ENCODE data around the gene SPTLC1. TPM values are rescaled to one million over a fixed set of nuclear protein-coding genes. Genes with fewer than 3 reads are reported as not detected.
A peak's percentile ranks its signal among the peaks of the same experiment; 100 is the strongest.

SPTLC1 gene
- 10 to 100 TPM; 18.0 to 41.0 (median 22.1) TPM for total RNA-seq
- 10 to 100 TPM; 10.6 to 34.8 TPM for polyA plus RNA-seq
- long read RNA-seq, donor 1, transcript SPTLC1-201 (15 exons, 1,894 nt), result major isoform, 19 of 25 reads
- long read RNA-seq, donor 1, partial matches to known transcripts, result 1 of 25 reads
- long read RNA-seq, donor 1, other reads (novel, unspliced or antisense), result 3 of 25 reads
- long read RNA-seq, donor 2, transcript SPTLC1-201 (15 exons, 1,894 nt), result major isoform, 88 of 96 reads
- long read RNA-seq, donor 2, partial matches to known transcripts, result 1 of 96 reads
- long read RNA-seq, donor 2, other reads (novel, unspliced or antisense), result 6 of 96 reads
- long read RNA-seq, donor 3, transcript SPTLC1-201 (15 exons, 1,894 nt), result major isoform, 32 of 37 reads
- long read RNA-seq, donor 3, partial matches to known transcripts, result 2 of 37 reads
- long read RNA-seq, donor 3, other reads (novel, unspliced or antisense), result 3 of 37 reads

GRCh38 chr9:92115071-92115858 lies at the start of gene SPTLC1:
SPTLC1 (minus strand) TSS chr9:92115413; CDS start chr9:92115370, 43 bp downstream.
- ATAC-seq, result peak; percentile 100
- Histone ChIP-seq H3K27ac (peak within 1 kb of the TSS in 11 of 12 donors; percentile 59 to 91 (median 86)), H3K4me3 (peak within 1 kb of the TSS; percentile 57 to 84 (median 74)), H3K9me3 (no peaks in the 10 kb centered on the region), H3K4me1 (peaks cover 0 to 27% (median 15%) of the 10 kb centered on the region in 12 donors), H3K36me3 (peaks cover 0 to 27% (median 9%) of the 10 kb centered on the region in 9 donors), H3K27me3 (no peaks in the 10 kb centered on the region)
- intact Hi-C loops (cut with DNase I), result no loop called here
- WGBS, 4 donors, result 0 to 1% (median 0%) methylated on average over 50 to 60 of the region's 60 CpGs
- peak; percentile 93 to 97 (median 95) for DNase-seq
- TF ChIP-seq, protein P1, sequence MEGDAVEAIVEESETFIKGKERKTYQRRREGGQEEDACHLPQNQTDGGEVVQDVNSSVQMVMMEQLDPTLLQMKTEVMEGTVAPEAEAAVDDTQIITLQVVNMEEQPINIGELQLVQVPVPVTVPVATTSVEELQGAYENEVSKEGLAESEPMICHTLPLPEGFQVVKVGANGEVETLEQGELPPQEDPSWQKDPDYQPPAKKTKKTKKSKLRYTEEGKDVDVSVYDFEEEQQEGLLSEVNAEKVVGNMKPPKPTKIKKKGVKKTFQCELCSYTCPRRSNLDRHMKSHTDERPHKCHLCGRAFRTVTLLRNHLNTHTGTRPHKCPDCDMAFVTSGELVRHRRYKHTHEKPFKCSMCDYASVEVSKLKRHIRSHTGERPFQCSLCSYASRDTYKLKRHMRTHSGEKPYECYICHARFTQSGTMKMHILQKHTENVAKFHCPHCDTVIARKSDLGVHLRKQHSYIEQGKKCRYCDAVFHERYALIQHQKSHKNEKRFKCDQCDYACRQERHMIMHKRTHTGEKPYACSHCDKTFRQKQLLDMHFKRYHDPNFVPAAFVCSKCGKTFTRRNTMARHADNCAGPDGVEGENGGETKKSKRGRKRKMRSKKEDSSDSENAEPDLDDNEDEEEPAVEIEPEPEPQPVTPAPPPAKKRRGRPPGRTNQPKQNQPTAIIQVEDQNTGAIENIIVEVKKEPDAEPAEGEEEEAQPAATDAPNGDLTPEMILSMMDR (IDR thresholded peaks at IDR 0.05), result no peak
- peak; percentile 43 to 87 for TF ChIP-seq POLR2A (IDR thresholded peaks at IDR 0.05)

- Histone ChIP-seq H3K4me3 (no peak overlapping the region), H3K4me1 (no peaks in the 10 kb centered on the region), H3K27ac (no peak overlapping the region), H3K36me3 (no peaks in the 10 kb centered on the region), H3K27me3 (peaks cover 0 to 3% (median 0%) of the 10 kb centered on the region in 9 donors), H3K9me3 (peaks cover 0 to 18% (median 0%) of the 10 kb centered on the region in 12 donors)
- intact Hi-C loops (cut with DNase I), result no loop called here
- ATAC-seq (no peak), DNase-seq (no peak)
- 88 to 96% (median 95%) methylated on average over 1 of the region's 1 CpG for WGBS, 4 donors
- TF ChIP-seq POLR2A (IDR thresholded peaks at IDR 0.05), result no peak
- TF ChIP-seq, protein P1 (IDR thresholded peaks at IDR 0.05), result no peak
Observed at GRCh38 chr9:92164975-92165374, 49.8 kb upstream of the SPTLC1 start.

DNA sequence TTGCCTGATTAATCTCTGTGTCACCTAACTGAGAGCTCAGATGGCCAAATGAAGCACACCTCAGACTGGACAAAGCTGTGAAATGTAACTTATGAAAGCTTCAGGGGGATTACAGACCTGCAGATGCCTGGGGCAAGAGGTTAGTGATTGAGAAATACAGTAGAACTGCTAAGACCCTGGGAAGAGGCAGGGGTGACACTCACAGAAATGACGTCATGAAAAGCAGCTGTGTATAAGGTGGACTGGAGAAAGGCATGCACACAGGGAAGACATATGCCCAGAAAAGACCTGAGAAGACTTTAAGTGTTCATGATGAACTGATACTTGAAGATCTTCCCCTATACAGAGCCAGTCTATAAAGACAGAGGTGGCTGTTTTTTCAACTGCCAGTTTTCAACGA lies 49.3 kb upstream of the SPTLC1 start:
- intact Hi-C loops (cut with DNase I), result no loop called here
- ATAC-seq (no peak), DNase-seq (no peak)
- peaks cover 0 to 18% (median 0%) of the 10 kb centered on the region in 12 donors for H3K9me3 ChIP-seq
- TF ChIP-seq, protein P1 (IDR thresholded peaks at IDR 0.05), result no peak
- no peak overlapping the region for H3K4me3 ChIP-seq
- H3K4me1 ChIP-seq, result no peaks in the 10 kb centered on the region
- no peaks in the 10 kb centered on the region for H3K36me3 ChIP-seq
- no peak overlapping the region for H3K27ac ChIP-seq
- 77 to 87% (median 83%) methylated on average over 2 of the region's 2 CpGs for WGBS, 4 donors
- H3K27me3 ChIP-seq, result peaks cover 0 to 3% (median 0%) of the 10 kb centered on the region in 9 donors

GRCh38 chr9:92163276-92163675 lies 48.1 kb upstream of the SPTLC1 start:
- Histone ChIP-seq H3K36me3 (no peaks in the 10 kb centered on the region), H3K4me1 (no peaks in the 10 kb centered on the region), H3K9me3 (peaks cover 0 to 18% (median 0%) of the 10 kb centered on the region in 12 donors), H3K27ac (no peak overlapping the region), H3K4me3 (no peak overlapping the region), H3K27me3 (peaks cover 0 to 3% (median 0%) of the 10 kb centered on the region in 9 donors)
- no peak for TF ChIP-seq POLR2A (IDR thresholded peaks at IDR 0.05)
- TF ChIP-seq, protein P1 (IDR thresholded peaks at IDR 0.05), result no peak
- intact Hi-C loops (cut with DNase I), result no loop called here
- ATAC-seq (no peak), DNase-seq (no peak)
- WGBS, 4 donors, result 75 to 83% (median 79%) methylated on average over 4 of the region's 4 CpGs
